ENCODE measurements around the gene POU4F1. TPM values are rescaled to one million over a fixed set of nuclear protein-coding genes. Genes with fewer than 3 reads are reported as not detected.
"Not testable (repeated sequence)": the region's sequence is repeated elsewhere in the genome, so short reads cannot be mapped to it uniquely, and the experiment has no call there.

The POU4F1 gene
- total RNA-seq: under 1 TPM; 0.18 to 0.20 TPM
- 0.23 to 0.30 reads per million in 2 donors for total RNA-seq

DNA sequence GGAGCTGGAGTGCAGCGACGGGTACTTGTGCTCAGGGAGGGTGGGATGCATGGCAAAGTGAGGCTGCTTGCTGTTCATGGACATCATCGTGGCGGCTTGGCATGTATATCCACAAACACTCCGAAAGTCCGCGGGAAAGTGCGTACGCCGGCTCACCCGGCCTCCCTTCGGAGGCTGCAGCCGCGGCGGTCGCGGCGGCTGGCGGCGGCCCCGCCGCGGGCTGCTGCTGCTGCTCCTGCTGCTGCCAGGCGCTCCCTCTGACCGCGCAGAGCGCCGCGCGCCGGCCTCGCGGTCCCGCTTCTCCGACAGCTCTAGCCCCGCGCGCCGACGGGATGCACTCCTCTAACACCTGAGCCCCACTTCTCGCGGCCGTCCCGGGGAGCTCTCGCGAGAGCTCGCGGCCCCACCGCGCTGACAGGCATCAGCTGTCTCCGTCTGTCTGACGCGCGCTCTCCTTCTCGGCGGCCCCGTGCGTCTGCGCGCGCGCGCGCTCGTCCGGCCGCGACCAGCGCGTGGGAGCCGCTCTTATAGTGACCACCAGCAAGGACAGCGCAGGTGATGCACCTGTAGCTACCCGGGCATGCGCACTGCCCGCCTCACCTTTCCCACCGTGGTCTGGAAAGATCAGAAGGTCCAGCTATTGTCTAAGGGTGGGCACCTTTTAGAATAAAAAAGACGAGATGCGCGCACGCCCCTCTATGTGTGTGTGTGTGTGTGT lies at the start of gene POU4F1:
TSS of gene POU4F1 (minus strand) at position 313 of the 718 bp plus-strand sequence. CDS start at position 87, 226 bp downstream.
- ATAC-seq (peak; percentile 72), DNase-seq (peak in 2 of 3 donors; percentile 42 to 46)
- Mint-ChIP-seq H3K4me3 (peak within 1 kb of the TSS; percentile 90), H3K36me3 (ENCODE audit: low read depth) (peaks cover 6% of the 10 kb centered on the region), H3K27ac (peak within 1 kb of the TSS; percentile 68), H3K27me3 (peaks cover 92% of the 10 kb centered on the region), H3K4me1 (peaks cover 34% of the 10 kb centered on the region)
- H3K9me3 ChIP-seq (ENCODE audit: control insufficient read depth, low read length, poor library complexity, severe bottlenecking): no peaks in the 10 kb centered on the region

DNA sequence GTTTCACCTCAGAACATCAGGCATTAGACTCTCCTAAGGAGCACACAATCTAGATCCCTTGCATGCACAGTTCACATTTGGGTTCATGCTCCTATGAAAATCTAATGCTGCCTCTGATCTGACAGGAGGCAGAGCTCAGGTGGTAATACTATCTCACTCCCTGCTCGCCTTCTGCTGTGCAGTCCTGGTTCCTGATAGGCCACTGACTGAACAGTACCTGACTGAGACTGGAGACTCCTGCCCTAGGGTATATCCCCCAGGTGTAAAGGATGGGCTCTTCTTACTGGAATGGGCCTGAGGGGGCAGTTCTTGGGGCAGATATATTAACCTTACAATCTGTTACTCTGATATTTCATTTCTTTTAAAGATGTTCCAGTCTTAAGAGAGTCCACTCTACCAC lies 49.3 kb upstream of the POU4F1 start:
- Mint-ChIP-seq H3K4me3 (no peak overlapping the region), H3K4me1 (peaks cover 22% of the 10 kb centered on the region), H3K27ac (no peak overlapping the region), H3K27me3 (no peaks in the 10 kb centered on the region), H3K36me3 (ENCODE audit: low read depth) (no peaks in the 10 kb centered on the region)
- H3K9me3 ChIP-seq (ENCODE audit: control insufficient read depth, low read length, poor library complexity, severe bottlenecking): no peaks in the 10 kb centered on the region
- no peak for ATAC-seq
- DNase-seq: no peak

DNA sequence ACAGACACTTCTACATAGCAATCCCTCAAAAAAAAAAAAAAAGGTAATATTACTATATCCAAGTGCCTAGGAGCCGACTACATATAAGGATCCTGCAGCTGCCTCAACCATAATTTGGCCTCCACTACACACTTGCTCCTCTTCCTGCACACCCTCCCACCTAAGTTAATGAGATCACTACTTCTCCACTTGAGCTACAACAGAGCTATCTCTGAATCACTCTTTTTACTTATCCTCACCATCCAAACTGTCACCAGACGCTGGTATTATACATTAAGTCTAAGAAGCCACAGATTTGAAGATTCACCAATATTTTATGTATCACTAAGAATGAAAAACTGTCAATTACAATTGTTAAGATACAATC lies 47.3 kb upstream of the POU4F1 start:
- H3K36me3 Mint-ChIP-seq (ENCODE audit: low read depth): no peaks in the 10 kb centered on the region
- H3K27me3 Mint-ChIP-seq: no peaks in the 10 kb centered on the region
- no peak overlapping the region for H3K27ac Mint-ChIP-seq
- no peak for DNase-seq
- no peak for ATAC-seq
- no peaks in the 10 kb centered on the region for H3K9me3 ChIP-seq (ENCODE audit: control insufficient read depth, low read length, poor library complexity, severe bottlenecking)
- peaks cover 24% of the 10 kb centered on the region for H3K4me1 Mint-ChIP-seq
- no peak overlapping the region for H3K4me3 Mint-ChIP-seq

- ATAC-seq: no peak
These were observed 46.8 kb upstream of the POU4F1 start for GRCh38 chr13:78649997-78650716.

DNA sequence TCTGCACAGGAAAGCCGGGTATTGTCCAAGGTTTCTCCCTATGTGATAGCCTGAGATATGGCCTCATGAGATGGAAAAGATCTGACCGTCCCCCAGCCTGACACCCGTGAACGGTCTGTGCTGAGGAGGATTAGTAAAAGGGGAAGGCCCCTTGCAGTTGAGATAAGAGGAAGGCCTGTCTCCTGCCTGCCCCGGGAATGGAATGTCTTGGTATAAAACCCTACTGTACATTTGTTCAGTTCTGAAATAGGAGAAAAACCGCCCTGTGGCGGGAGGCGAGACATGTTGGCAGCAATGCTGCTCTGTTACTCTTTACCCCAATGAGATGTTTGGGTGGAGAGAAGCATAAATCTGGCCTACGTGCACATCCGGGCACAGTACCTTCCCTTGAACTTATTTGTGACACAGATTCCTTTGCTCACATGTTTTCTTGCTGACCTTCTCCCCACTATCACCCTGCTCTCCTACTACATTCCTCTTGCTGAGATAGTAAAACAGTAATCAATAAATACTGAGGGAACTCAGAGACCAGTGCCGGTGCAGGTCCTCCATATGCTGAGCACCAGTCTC lies 43.8 kb upstream of the POU4F1 start:
- peaks cover 15% of the 10 kb centered on the region for H3K4me1 Mint-ChIP-seq
- H3K9me3 ChIP-seq (ENCODE audit: control insufficient read depth, low read length, poor library complexity, severe bottlenecking); H3K4me3 Mint-ChIP-seq; H3K27ac Mint-ChIP-seq; H3K36me3 Mint-ChIP-seq (ENCODE audit: low read depth); H3K27me3 Mint-ChIP-seq; ATAC-seq; DNase-seq: not testable (repeated sequence)

More at GRCh38 chr13:78649997-78650716, 46.8 kb upstream of the POU4F1 start:
- H3K9me3 ChIP-seq (ENCODE audit: control insufficient read depth, low read length, poor library complexity, severe bottlenecking): no peaks in the 10 kb centered on the region
- Mint-ChIP-seq H3K27me3 (no peaks in the 10 kb centered on the region), H3K4me1 (peaks cover 21% of the 10 kb centered on the region), H3K27ac (no peak overlapping the region), H3K4me3 (no peak overlapping the region), H3K36me3 (ENCODE audit: low read depth) (no peaks in the 10 kb centered on the region)
- no peak for DNase-seq

GRCh38 chr13:78638216-78638615 lies 34.9 kb upstream of the POU4F1 start:
- Mint-ChIP-seq H3K27ac (no peak overlapping the region), H3K27me3 (no peaks in the 10 kb centered on the region), H3K4me3 (no peak overlapping the region), H3K4me1 (peaks cover 9% of the 10 kb centered on the region), H3K36me3 (ENCODE audit: low read depth) (peaks cover 17% of the 10 kb centered on the region)
- ATAC-seq: no peak
- no peaks in the 10 kb centered on the region for H3K9me3 ChIP-seq (ENCODE audit: control insufficient read depth, low read length, poor library complexity, severe bottlenecking)
- no peak for DNase-seq

GRCh38 chr13:78636495-78636894 lies 33.1 kb upstream of the POU4F1 start:
- peaks cover 19% of the 10 kb centered on the region for H3K36me3 Mint-ChIP-seq (ENCODE audit: low read depth)
- peaks cover 6% of the 10 kb centered on the region for H3K4me1 Mint-ChIP-seq
- no peak for DNase-seq
- H3K9me3 ChIP-seq (ENCODE audit: control insufficient read depth, low read length, poor library complexity, severe bottlenecking): no peaks in the 10 kb centered on the region
- no peak overlapping the region for H3K4me3 Mint-ChIP-seq
- no peaks in the 10 kb centered on the region for H3K27me3 Mint-ChIP-seq
- no peak overlapping the region for H3K27ac Mint-ChIP-seq
- no peak for ATAC-seq

DNA sequence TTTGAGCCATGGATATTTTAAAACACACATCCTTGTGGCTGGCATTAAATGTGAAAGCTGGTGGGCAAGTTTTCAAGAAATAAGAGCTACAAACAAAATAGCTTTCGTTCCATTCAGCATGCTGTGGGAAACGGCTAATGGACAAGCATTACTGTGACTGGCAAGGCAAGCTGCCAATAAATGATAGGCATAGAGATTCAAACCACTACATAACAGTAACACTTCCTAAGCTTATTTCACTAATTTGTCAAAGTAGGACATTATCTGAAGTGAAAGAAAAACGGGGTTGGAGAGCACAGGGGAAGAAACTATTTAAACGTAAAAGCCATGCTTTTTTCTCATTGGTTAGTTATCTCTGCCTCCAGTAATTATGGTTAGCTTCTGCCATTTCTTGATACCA lies 29.6 kb upstream of the POU4F1 start:
- DNase-seq: no peak
- Mint-ChIP-seq H3K4me3 (no peak overlapping the region), H3K4me1 (peaks cover 9% of the 10 kb centered on the region), H3K27me3 (no peaks in the 10 kb centered on the region), H3K36me3 (ENCODE audit: low read depth) (peaks cover 20% of the 10 kb centered on the region), H3K27ac (no peak overlapping the region)
- ATAC-seq: no peak
- no peaks in the 10 kb centered on the region for H3K9me3 ChIP-seq (ENCODE audit: control insufficient read depth, low read length, poor library complexity, severe bottlenecking)

DNA sequence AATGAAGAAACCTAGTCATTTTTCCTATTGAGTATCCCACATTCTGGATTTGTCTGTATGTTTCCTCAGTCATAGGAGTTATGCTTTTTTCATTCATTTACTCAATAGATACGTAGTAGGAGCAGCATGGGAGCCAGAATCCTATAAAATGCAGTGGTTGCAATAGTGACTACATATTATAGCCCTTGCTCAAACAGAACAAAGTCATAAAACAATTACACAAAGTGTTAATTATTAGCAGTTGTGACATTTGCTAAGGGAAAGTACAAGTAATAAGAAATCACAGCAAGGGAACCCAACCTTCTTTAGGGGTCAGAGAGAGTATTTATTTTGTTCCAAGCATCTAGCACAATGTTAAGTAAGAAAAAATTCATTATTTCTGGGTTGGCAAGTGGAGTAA lies 27.7 kb upstream of the POU4F1 start:
- ATAC-seq: no peak
- H3K27ac Mint-ChIP-seq: no peak overlapping the region

DNA sequence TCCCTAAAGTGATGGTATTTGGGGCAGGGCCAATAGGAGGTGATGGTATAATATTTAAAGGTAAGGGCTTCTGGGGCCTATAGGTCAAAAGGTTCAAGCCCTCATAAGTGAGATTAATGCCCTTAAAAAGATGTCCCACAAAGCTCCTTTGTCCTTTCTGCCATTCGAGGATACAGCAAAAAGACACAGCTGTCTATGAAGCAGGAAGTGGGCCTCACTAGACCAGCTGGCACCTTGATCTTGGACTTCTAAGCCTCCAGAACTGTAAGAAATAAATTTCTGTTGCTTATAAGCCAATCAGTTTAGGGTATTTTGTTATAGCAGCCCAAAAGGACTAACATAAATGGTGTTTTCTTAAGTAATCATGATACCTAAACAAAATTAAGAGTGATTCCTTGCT lies 27.2 kb upstream of the POU4F1 start:
- ATAC-seq: no peak
- Mint-ChIP-seq H3K4me3 (no peak overlapping the region), H3K27me3 (no peaks in the 10 kb centered on the region), H3K36me3 (ENCODE audit: low read depth) (peaks cover 32% of the 10 kb centered on the region), H3K4me1 (peaks cover 15% of the 10 kb centered on the region), H3K27ac (no peak overlapping the region)
- no peaks in the 10 kb centered on the region for H3K9me3 ChIP-seq (ENCODE audit: control insufficient read depth, low read length, poor library complexity, severe bottlenecking)
- DNase-seq: no peak

More for the DNA sequence above, 27.7 kb upstream of the POU4F1 start:
- H3K9me3 ChIP-seq (ENCODE audit: control insufficient read depth, low read length, poor library complexity, severe bottlenecking): no peaks in the 10 kb centered on the region
- peaks cover 28% of the 10 kb centered on the region for H3K36me3 Mint-ChIP-seq (ENCODE audit: low read depth)
- H3K27me3 Mint-ChIP-seq: no peaks in the 10 kb centered on the region
- peaks cover 11% of the 10 kb centered on the region for H3K4me1 Mint-ChIP-seq
- DNase-seq: no peak
- H3K4me3 Mint-ChIP-seq: no peak overlapping the region

DNA sequence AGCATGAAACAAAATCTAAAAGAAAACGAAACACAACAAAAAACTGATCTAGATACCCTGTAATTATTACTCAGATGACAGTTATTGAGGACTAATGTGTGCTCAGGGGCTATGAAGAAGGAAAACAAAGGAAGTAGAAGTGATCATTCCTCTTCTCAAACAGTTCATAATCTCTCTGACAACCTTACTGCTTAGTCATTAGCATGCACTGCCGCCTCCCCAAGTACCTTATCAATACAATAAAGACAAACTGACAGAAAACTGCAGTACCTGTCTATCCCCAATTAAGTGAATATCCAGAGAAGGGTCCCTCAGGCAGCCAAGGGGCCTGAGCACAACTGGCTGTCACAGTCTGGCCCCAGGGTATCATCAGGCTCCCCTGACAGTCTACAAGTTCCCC lies 22.0 kb upstream of the POU4F1 start:
- Mint-ChIP-seq H3K36me3 (ENCODE audit: low read depth) (peaks cover 31% of the 10 kb centered on the region), H3K4me3 (no peak overlapping the region), H3K4me1 (peaks cover 16% of the 10 kb centered on the region), H3K27ac (peak overlapping the region; percentile 59), H3K27me3 (no peaks in the 10 kb centered on the region)
- ATAC-seq: no peak
- DNase-seq: no peak
- H3K9me3 ChIP-seq (ENCODE audit: control insufficient read depth, low read length, poor library complexity, severe bottlenecking): no peaks in the 10 kb centered on the region

DNA sequence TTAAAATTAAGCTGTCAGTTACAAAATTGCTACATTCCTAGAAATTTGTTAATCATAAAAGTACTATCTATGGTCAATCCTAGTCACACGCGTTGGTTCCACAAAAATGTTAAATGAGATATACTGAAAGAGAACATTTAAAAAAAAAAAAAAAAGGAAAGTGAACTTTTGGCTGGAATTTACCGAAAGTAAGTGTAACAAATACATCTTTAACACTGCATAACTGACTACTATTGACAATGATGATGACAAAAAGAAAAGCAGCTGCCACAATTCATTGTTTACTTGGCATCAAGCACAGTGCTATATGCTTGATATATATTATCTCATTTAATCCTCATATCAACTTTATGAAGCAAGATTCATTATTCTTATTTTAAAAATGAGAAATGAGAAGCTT lies 19.8 kb upstream of the POU4F1 start:
- DNase-seq (no peak), ATAC-seq (no peak)
- Mint-ChIP-seq H3K27ac (no peak overlapping the region), H3K4me3 (no peak overlapping the region), H3K36me3 (ENCODE audit: low read depth) (peaks cover 27% of the 10 kb centered on the region), H3K27me3 (no peaks in the 10 kb centered on the region), H3K4me1 (peaks cover 13% of the 10 kb centered on the region)
- no peaks in the 10 kb centered on the region for H3K9me3 ChIP-seq (ENCODE audit: control insufficient read depth, low read length, poor library complexity, severe bottlenecking)

DNA sequence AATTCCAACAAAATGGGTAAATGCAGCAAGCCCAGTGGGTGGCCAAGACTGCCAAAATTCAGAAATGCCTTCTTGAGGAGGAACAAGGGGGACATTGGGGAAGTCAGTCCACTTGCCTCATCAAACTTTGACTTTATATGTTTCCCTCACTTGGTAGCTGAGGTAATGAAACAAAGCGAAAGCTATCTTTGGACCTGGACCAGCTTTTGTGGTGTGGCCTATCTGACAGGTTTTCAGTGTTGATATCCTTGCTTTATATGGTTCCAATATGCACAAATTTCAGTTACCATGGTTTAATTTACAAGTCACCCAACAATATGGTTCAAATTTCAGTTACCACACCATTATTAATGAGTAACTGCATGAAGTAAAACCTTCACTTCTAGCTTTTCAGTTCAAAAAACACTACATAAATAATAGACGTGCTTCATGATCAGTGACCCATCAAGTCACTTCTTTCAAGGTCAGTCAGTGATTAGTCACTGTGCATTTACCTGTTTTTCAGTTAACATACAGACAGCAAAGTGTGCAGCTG lies 17.7 kb upstream of the POU4F1 start:
- H3K9me3 ChIP-seq (ENCODE audit: control insufficient read depth, low read length, poor library complexity, severe bottlenecking): no peaks in the 10 kb centered on the region
- Mint-ChIP-seq H3K27me3 (no peaks in the 10 kb centered on the region), H3K4me3 (no peak overlapping the region), H3K4me1 (peaks cover 10% of the 10 kb centered on the region), H3K36me3 (ENCODE audit: low read depth) (peaks cover 17% of the 10 kb centered on the region), H3K27ac (no peak overlapping the region)
- DNase-seq (no peak), ATAC-seq (no peak)
